HG03342 (cell line): ENCODE measurements around the gene AOPEP.

ENCODE experiments used
- ATAC-seq: cut with Tn5 transposase; IDR thresholded peaks from one replicate; pipeline ENCODE4 v1.9.1; 2021; ENCODE audit warnings: mild to moderate bottlenecking, moderate library complexity; ENCODE audit not compliant: unreplicated experiment

Gene AOPEP

DNA sequence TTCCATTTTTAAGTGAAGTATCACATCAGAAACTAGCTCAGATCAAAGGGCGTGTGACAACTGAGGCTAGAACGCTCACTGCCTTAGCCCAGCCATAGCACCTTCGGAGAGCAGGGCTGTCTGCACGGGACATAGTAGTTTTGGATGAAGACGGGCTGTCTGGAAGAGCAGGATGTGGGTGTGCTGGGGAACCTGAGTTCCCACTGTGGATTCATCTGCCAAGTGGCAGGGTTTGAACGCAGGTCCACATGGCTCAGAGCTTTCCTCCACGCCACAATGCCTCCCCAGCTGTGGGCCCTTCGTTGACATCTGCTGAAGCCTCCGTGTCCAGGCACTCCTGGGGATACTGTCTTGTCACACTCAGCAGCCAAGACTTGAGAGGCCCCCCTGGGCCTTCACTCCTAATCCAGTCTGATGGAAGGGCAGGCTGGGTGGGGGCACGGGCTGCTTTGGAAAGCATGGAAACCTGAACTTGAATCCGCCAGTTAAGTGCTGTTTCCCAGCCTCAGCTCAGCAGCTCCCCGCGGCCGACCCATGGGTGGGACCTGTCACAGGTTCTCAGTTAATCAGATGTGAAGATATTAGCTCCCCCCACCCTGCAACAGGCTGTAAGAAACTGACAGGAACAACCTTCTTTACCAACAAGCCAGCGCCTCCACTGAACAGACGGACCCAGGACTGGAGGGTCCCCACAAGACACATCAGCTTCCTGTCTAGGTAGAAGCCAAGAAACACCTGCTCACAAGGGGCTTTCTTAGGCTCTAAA lies 362.9 kb downstream of the AOPEP start:
- ATAC-seq, result no peak

DNA sequence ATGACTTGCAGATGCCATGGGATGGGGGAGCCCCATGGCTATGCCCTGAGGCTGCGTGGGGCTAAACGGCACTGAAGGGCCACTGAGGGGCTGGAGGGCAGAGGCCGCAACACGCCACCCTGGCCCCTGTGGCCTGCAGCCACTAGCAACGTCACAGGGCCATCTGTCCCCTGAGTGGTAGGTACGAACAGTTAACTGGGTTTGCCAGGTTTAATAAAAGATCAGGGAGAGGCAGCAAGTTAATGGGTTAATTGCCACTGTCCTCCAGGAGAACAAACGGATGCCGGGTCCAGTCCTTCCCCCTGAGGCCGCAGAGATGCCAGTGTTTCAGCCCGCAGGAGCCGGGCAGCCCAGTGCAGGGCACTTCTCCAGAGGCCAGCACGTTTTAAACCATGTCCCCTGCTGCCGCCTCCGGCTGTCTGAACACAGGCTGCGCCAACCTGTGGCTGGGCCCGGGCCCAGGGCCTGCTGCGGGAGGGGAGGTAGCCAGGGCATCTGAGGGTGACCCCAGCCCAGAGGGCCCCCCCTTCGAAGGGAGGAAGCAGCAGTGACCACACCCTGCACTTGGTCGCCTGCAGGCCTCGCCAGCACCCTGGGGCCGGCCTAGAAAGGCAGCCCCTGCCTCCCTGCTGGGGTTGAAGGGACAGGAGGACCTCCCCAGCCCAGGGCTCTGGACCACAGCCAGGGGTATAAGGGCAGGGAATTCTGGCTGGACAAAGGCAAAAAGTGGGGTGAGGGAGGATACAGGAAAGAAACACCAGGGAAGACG lies 363.7 kb downstream of the AOPEP start:
- ATAC-seq, result no peak

DNA sequence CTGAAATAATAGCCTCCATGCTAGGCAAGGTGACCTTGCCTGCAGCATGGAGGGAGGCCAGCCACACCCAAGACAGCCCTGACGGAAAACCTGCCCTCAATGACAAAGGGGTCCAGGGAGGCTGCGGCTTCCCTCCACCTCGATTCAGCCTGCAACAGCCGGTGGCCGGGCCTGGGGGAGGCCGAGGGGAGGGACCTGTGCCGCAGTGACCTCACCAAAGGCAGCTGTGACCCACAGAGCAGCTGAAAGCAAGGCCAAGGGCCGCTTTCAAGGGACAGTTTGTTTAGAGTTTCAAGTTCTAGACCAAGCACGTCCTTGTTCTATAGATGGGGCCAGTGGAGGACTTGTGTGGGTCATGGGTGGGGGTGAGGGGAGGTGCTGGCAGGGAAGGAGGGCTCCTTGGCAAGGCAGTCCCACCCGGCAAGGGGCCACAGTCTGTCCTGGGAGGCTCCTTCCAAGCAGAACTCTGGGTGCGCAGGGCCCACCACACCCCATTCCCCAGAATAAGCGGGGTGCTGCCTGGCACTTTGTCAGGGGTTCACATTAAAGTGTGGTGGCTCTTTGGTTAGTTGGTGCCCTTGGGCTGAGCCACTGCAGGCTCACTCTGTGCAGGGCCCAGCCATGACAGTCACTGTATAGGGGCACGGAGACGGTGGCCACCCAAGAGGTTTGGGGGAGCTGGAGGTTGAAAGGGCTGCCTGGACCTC lies 364.5 kb downstream of the AOPEP start:
- no peak for ATAC-seq

DNA sequence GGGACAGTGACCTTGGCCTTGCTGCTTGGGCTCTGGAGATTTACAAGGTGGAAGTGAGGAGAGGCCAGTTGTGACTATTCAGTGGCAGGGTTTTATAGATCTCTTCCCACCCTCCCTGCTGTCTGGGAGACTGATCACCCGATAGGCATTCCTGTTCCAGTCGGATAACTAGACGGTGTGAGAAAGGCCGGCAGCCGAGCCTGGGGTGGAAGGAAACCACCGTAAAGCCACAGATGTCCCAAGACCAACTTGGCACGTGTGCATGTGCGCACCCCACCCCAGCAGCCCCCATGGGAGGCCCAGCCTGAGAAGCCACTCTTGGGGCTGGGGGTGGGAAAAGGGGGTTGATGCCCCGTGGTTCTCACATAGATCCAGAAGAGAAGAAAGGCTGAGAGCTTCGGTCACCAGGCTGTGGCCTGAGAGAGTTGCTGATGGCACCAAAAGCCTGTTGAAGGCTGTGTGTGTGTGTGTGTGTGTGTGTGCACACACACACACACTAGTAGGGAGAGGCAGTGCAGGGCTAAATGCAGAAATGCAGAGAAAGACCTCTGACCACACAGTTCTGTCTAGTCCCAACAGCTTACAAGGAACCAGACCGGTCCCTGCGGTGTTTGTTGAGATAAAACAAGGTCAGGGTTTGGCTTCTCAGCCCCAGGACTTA lies 365.2 kb downstream of the AOPEP start:
- no peak for ATAC-seq

DNA sequence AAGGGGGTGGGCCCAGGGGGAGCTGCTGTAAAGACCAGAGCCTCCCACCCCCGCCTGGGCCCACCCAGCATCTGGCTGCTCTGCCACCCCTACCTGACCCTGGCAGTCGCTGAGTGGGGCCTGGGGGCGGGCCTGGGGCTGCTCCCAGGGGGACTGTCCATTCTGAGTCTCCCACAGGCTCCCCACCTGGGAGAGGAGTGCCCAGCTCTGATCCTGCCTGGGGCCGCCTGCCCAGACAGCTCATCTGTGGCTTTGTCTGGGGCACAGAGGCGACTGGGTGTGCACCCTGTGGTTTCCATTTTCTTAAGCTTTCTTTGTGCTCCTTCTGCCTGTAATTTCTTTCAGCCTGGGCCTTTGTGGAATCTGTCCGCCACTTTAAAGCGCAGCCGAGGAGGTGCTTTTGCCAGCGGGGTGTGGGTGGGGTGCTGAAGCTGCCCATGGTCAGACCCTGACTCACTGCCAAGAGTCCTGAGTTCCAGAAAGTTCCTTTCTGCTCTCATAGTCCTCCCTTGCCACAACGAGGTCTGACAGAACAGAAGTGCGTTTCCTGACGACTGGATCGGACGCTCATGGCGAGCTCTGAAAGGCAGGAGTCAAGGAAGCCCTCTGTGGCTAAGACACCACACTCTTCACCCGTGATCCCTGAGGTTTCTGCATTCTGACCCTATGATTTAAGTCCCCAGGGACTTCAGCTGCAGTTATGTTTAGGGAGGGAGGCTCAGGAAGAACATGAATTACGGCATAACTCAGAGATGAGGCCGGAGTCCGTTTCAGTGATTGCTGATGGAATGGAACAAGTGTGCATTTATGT lies 366.0 kb downstream of the AOPEP start:
- no peak for ATAC-seq

DNA sequence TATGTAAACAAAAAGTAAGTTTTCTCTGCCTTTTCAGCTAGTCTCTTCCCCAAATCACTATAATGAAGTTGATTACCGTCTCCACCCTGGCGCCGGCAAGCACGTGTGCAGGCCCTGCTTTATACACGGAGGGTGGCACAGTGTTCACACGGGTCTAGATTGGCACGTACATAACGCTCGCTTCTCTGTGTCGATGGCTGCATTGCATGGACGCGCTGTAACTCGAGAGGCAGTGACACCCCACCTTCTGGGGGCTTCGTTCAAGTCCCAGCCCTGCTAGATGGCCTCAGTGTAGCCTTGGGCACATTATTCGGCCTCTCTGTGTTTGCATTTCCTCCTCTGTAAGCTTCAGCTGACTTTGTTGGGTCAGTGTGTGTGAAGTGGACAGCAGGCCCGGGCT lies 367.1 kb downstream of the AOPEP start:
- no peak for ATAC-seq

DNA sequence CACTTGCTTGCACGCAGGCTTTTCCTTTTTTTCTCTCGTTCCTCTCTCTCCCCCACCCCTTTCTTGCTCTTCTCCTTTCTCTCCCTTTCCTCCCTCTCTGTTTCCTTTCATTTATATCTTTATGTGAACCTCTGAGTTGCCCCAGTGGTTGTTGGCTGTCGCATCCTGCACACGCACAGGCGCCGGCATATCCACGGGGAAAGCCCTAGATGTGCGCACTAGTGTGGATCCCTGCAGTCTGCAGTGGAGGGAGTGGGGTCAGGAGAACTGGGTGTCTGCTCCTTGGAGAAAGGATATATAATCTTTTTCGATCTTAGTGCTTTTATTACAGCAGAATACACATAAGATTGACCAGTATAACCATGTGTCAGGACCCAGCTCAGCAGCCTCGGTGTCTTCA lies 367.5 kb downstream of the AOPEP start:
- ATAC-seq, result no peak

DNA sequence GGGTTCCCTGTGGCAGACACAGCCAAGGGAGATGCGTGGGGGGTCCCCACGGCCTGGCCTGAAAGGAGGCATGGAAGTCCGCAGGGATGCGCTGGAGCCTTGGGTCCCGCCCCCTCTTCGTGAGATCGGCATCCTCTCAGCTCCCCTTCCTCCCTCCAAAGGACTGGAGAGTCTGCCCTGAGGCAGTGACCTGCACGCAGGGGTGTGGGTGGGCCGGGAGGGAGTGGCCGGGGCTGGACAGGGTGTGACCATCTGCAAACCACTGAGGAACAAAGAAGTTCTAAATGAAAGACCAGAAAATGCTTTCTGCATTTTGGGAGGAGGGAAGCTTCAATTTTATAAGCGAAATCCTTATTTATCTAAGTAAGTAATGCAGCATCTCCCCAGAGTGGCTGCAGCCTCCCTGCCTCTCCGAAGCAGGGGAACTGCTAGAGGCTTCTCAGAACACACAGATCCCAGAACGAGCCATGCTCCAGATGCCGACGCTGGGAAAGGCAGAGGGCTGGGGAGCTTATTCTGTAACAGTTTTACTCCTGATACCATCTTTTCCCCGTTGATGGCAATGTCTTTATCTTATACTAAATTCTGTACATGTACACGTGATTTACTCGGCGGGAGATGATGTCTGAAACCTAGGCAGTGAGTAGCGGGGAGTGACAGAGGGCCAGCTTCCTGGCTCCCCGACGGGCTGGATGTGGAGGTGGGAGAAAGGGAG lies 369.3 kb downstream of the AOPEP start:
- no peak for ATAC-seq

DNA sequence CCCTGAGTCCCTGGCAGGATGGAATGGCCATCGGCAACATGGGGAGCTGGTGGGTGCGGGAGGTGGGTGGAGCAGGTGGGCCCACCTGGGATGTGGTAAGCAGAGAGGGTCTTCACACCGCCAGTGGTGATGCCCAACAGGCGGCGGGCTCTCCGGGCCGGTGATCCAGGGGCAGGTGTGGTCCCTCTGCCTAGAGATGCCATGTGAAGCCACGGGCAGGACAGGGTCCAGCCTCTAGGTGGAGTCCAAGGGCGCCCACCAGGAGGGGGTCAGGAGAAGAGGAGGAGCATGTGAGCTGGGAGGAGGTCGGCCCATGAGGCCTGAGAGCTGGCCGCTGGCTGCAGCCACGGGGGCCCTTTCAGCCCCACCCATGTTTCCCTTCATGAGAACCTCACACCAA lies 369.9 kb downstream of the AOPEP start:
- ATAC-seq, result no peak

DNA sequence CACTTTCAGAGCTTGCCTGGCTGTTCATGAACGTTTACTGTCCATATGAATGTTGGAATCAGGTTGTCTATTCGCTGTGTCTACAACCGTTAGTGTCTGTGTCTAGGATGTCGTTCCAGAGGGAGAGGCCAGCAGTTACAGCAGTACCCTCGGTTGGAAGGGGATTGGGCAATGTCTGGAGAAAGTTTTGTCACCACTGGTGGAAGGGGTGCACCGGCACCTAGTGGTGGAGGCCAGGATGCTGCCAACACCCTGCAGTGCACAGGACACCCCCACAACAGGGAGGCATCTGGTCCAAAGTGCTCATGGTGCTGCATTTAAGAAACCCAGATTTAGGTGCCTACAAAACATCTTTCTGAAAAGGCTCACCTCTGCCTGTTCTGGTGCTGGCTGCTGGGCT lies 370.3 kb downstream of the AOPEP start:
- no peak for ATAC-seq

DNA sequence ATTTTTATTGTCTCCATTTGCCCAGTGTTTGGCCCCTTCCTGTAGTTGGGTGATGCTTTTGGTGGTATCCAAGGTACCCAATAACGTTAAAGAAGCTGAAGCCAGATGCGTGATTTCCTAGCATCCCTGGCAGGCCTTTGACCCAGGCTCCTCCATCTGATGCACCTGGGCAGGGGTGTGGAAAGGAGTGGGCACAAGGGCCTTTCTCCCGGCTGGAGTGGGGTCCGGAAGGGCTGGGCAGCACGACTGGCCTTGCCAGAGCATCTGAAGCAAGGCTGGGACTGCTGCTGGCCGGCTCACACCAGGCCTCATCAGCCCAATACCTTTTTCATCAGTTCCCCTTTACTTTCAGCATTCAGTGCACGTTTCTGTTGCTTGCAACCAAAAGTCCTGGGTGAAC lies 370.8 kb downstream of the AOPEP start:
- ATAC-seq, result no peak

DNA sequence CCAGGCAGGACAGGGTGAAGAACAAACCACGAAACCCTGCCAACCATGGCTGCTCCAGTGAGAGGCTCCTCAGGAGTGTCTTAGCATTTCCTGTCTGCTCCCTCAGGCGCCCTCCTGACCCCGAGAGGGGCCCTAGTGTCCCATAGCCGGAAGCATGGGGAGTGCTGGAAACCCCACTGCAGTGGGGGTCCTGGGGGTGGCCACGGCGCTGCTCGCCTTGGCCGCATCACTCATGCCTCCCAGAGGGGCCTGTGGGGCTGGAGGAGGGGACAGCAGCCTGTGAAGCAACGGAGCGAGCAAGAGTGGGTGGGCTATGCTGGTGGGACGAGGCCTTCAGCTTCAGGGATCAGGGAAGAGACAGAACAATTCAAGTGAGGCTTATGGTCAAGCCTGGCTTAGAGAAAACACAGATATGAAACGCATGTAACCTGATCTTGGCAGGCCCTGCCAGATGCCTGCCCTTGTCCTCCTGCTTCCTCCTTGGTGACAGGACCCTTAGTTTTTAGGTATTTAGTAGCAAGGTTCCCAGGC lies 372.0 kb downstream of the AOPEP start:
- ATAC-seq, result no peak

DNA sequence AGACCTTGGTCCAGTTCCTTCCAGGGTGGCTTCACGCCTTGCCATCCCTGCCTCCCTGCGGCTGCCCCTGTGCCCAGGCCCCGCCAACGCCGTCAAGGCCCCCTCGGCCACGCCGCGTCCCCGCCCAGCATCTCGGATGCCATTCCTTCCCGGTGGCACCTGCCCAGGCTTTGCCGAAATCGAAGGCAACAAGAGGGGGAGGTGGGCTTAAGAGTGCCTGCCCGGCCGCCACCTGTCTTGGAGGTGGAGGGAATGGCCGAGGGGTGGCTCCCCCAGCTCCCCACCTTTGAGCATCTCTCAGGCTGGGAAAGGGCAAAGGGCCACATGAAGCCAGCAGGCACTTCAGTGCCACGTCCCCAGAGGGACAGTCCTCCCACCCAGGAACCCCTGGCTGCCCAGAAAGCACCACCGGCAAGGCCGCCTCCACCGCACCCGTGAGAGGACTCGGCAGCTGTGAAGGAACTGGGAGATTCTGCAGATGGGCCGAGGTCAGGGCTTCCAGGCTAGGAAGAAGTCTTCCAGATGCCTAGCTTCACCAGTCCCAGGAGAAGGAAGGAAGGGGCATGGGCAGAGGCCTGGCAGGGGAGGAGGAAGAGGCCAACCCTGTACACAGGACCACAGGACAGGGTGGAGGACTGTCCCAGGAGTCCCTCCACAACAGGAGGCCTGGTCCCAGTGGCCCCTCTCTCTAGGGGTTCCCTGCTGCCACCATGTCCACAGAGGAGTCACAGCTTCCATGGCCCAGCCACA lies 373.0 kb downstream of the AOPEP start:
- no peak for ATAC-seq

DNA sequence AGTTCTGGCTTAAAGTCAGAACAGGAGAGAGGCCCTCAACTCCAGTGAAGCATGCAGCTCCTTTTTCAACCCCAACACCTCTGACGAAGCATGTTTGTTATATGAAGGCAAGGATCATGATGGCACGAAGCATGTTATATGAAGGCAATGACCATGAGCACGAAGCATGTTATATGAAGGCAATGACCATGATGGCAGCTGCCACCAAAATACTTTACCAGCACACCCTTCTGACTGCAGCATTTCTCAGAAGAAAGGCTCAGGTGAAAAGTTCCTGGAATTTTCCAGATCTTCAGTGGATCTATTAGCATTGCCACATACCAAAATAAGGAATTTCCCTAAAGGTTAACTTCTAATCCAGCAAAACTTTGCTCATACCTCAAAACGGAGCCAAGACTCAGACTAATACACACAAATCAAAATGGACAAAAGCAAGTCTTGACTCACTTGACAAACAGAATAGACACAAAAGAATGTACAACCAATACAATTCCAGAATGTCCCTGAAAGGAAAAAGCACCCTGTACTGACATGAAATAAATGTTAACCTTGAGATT lies 373.6 kb downstream of the AOPEP start:
- ATAC-seq, result no peak

DNA sequence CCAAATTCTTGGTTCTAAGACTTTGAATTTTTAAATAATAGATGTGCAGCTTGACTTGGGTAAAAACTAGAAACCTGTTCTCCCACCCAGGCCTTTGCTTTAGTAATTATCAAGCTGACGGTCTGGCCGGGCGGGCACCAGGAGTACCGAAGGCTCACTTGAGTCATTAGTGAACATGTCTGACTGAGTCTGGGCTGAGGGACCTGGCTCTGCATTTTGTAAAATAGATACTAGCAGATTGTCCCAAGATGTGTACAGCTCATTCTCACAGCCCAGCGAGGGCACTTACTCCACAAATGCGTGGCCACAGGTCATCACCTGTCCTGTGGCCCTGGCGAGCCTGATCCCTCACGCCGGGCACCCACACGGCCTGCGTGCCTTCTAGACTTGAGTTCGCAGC lies 374.8 kb downstream of the AOPEP start:
- no peak for ATAC-seq

DNA sequence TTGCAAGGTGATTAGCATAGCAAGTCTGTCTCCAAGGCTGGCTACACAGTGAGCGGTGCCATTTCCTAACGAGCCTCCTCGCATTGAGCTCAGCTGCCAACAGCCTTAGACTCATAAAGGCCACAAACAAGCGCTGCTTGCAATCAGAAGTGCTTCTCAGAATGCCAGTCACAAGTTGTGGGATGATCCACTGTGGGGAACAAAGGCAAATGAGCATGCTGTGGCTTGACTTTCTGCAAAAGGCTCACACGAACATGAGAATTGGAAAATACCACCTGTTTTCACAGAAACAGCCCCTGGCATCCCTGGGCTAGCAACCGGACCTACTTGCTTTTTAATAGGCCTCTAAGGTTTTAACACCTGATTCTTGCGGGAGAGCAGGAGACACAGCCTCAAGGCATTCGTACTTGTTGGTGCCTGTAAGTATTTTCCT lies 375.5 kb downstream of the AOPEP start:
- ATAC-seq, result no peak

DNA sequence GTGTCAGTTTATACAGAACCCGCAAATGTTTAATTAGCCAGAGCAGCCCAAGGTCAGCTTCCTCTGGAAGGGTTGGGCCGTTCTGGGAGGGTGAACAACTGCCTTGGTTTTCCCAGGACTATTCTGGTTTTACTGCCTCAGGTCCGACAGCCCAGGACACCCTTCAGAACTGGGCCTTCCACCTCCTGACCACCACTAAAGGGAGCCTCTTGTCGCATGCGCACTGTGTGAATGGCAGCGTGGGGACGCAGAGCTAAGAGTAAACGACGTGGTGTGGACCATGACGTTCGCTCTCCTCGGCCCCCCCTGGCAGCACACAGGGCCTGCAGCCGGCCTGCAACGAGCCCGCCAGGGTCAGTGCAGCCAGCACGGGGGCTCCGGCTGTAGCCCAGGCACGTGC lies 376.1 kb downstream of the AOPEP start:
- ATAC-seq, result no peak

DNA sequence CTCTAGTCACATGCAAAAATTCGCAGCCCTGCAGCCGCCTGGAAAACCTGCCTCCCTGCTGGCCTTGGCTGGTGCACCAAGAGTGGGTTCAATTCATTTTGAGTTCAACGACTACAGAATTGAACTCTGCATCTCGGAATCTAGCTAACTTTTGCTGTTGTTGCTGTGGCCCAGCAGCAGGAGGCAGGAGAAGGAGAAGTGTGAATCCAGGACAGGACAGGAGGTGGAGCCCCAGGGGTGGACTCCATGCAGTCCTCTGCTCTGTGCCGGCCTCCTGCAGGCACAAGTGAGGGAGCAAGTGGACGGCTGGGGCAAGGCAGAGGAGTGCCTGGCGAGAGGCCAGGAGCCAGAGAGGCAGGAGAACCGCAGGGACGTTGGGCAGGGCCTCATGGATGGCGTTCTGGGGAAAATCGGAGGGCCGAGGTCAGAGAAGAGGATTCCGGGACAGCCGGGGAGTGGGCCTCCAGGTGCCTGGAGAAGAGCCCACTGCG lies 376.8 kb downstream of the AOPEP start:
- no peak for ATAC-seq
